ENCODE results near the gene RAB5IF. TPM values are rescaled to one million over a fixed set of nuclear protein-coding genes. Genes with fewer than 3 reads are reported as not detected.

RAB5IF gene
- total and polyA plus RNA-seq, 2 experiments from 2014 or later, result 88.0 to 162 TPM

DNA sequence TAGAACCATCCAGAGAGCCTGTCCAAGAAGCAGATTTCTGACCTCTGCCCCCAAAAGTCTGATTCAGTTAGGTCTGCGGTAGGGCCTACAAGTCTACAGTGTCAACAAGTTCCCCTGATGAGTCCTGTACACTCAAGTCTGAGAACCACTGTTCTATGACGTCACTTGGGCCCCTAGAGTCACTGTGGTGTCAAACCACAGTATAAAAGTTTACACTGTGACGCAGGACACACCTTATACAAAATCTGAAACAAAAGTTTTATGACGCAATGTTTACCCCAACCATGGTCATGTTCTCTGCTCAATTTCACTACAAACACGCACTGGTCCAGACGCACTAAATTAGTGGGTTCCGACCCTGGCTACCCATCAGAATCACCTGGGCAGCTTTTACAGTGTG, 22.5 kb downstream of the RAB5IF start:
- no peak for TF ChIP-seq CTCF (IDR thresholded peaks at IDR 0.05; ENCODE audit: low read depth, low read length)
- Histone ChIP-seq H3K27ac (no peak overlapping the region), H3K9me3 (ENCODE audit: low read depth) (no peaks in the 10 kb centered on the region), H3K36me3 (no peaks in the 10 kb centered on the region), H3K4me1 (ENCODE audit: low read depth) (no peaks in the 10 kb centered on the region), H3K4me3 (no peak overlapping the region), H3K27me3 (no peaks in the 10 kb centered on the region)
- no peak for DNase-seq (ENCODE audit: low read depth in 1 of 2, low spot score in 1 of 2)

DNA sequence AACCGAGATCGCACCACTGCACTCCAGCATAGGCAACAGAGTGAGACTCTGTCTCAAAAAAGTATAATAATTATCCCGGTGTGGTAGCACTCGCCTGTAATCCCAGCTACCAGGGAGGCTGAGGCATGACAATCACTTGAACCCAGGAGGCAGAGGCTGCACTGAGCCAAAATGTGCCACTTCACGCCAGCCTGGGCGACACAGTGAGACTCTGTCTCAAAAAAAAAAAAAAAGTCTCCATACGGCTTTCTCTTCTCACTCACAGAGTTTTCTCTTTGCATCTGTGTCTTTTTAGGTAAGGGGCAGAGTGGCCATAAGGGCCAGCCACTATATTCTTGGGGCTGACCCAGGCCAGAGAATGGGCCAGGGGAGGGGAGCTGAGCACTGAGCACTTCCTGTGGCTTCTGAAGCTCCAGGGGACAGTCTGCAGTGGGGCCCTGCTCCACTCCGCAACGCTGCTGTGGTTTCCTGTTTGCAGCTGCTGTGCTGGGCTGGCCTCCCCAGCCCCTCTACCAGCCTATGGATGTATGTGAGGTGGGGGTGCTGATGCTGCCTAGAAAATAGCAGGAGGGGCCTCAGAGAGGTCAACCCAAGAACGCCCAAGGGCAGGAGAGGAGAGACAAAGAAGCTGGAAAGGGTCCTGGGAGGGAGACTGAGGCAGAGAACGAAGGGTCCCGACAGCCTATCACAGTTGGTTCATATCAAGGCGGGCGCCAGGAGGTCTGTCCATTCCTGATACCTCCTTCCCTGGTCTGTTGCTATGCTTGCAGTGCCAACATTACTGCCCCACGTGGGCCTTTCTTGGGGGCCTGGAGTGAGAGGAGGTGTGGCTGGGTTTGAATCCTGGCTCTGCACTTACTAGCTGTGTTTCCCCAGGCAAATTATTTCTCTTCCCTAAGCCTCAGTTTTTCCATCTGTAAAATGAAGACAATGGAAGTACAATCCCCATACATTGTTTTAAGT, 24.4 kb downstream of the RAB5IF start:
- no peak for TF ChIP-seq CTCF (IDR thresholded peaks at IDR 0.05; ENCODE audit: low read depth, low read length)
- no peaks in the 10 kb centered on the region for H3K9me3 ChIP-seq (ENCODE audit: low read depth)
- H3K4me3 ChIP-seq, result no peak overlapping the region
- no peak overlapping the region for H3K27ac ChIP-seq
- H3K4me1 ChIP-seq (ENCODE audit: low read depth), result no peaks in the 10 kb centered on the region
- DNase-seq (ENCODE audit: low read depth in 1 of 2, low spot score in 1 of 2), result peak in 1 of 2 donors; percentile 23
- no peaks in the 10 kb centered on the region for H3K36me3 ChIP-seq
- no peaks in the 10 kb centered on the region for H3K27me3 ChIP-seq

- DNase-seq (ENCODE audit: low read depth in 1 of 2, low spot score in 1 of 2), result no peak
- no peak overlapping the region for H3K4me3 ChIP-seq
- no peaks in the 10 kb centered on the region for H3K27me3 ChIP-seq
- no peaks in the 10 kb centered on the region for H3K4me1 ChIP-seq (ENCODE audit: low read depth)
- TF ChIP-seq CTCF (IDR thresholded peaks at IDR 0.05; ENCODE audit: low read depth, low read length), result no peak
- H3K36me3 ChIP-seq, result no peaks in the 10 kb centered on the region
- H3K27ac ChIP-seq, result no peak overlapping the region
- no peaks in the 10 kb centered on the region for H3K9me3 ChIP-seq (ENCODE audit: low read depth)
Measured at GRCh38 chr20:36631646-36632045, 26.1 kb downstream of the RAB5IF start.

- H3K4me1 ChIP-seq (ENCODE audit: low read depth), result no peaks in the 10 kb centered on the region
- no peak for DNase-seq (ENCODE audit: low read depth in 1 of 2, low spot score in 1 of 2)
- H3K9me3 ChIP-seq (ENCODE audit: low read depth), result no peaks in the 10 kb centered on the region
- no peaks in the 10 kb centered on the region for H3K27me3 ChIP-seq
- H3K4me3 ChIP-seq, result no peak overlapping the region
- H3K27ac ChIP-seq, result no peak overlapping the region
- no peaks in the 10 kb centered on the region for H3K36me3 ChIP-seq
- no peak for TF ChIP-seq CTCF (IDR thresholded peaks at IDR 0.05; ENCODE audit: low read depth, low read length)
Measured at GRCh38 chr20:36632147-36632486, 26.5 kb downstream of the RAB5IF start.

DNA sequence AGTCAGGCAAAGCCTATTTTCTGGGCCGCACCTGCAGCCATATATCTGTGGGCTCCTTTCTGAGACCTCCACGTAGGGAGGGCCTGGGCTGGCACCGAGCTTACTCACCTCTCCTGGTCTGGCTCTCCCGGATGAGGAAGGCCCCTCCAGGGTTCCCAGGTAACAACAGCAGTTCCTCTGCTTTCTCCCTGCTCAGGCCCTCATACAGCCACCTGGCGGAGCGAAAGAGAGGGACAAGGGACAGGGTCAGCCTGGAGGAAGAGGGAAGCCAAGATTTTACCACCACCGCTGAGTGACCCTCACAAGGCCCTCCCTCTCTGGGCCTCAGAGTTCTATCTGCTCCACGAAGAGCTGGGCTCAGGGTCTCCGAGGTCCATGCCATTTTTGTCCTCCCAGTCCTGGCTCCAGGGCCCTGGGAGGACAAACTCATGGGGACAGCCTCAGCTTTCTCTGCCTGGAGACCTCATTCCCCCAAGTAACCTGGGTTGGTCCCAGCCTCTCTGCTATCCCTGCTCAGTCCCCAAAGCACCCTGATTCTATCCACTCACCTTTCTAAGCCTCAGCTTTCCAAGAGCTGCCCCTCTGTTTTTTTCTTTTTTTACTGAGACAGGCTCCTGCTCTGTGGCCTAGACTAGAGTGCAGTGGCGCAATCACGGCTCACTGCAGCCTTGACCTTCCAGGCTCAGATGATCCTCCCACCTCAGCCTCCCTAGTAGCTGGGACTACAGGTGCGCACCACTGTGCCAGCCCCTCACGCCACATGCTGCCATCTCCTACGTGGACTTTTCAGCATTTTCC, 27.1 kb downstream of the RAB5IF start:
- H3K27me3 ChIP-seq, result no peaks in the 10 kb centered on the region
- DNase-seq (ENCODE audit: low read depth in 1 of 2, low spot score in 1 of 2), result peak in 1 of 2 donors; percentile 13
- H3K4me1 ChIP-seq (ENCODE audit: low read depth), result no peaks in the 10 kb centered on the region
- no peak for TF ChIP-seq CTCF (IDR thresholded peaks at IDR 0.05; ENCODE audit: low read depth, low read length)
- no peaks in the 10 kb centered on the region for H3K36me3 ChIP-seq
- H3K4me3 ChIP-seq, result no peak overlapping the region
- H3K9me3 ChIP-seq (ENCODE audit: low read depth), result no peaks in the 10 kb centered on the region
- H3K27ac ChIP-seq, result no peak overlapping the region

Measured in cardiac muscle cell (in vitro differentiated cells and primary cell).